ENCODE measurements around the gene SYT12.

Gene SYT12

DNA sequence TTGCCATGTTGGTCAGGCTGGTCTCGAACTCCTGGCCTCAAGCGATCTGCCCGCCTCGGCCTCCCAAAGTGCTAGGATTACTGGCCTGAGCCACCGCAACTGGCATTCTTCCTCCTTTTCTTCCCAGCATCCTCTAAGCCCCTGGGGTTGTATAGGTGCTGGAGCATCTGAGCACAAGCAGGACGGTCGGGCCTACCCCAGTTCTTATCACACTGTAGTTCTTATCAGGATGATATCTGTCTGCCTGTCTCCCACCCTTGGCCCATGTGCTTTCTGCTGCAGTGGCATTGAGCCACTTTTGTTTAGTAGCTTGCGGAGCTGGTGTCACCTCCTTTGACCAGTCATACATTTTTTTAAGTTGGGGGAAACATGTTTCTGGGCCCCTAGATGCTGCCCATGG, 35.6 kb downstream of the SYT12 start:
- DNase-seq: no peak

DNA sequence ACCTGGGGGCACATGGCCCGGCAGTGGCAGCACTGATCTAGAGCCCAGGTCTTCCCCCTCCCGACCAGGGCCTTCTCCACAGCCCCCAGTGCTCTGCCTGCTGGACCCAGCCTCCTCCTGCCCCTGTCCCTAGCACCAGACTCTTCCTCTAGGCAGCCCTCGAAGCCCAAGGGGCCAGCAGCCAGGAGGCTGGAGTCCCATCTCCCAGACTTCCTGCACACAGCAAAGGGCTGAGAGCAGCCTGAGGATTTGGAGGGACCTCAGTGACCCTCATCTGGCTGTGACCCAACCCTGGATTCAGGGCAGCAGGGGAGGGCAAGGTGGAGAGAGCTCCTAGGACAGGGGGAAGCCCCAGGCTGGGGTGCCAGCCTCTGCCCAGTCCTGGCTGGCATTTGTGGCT, 36.7 kb downstream of the SYT12 start:
- DNase-seq: no peak

DNA sequence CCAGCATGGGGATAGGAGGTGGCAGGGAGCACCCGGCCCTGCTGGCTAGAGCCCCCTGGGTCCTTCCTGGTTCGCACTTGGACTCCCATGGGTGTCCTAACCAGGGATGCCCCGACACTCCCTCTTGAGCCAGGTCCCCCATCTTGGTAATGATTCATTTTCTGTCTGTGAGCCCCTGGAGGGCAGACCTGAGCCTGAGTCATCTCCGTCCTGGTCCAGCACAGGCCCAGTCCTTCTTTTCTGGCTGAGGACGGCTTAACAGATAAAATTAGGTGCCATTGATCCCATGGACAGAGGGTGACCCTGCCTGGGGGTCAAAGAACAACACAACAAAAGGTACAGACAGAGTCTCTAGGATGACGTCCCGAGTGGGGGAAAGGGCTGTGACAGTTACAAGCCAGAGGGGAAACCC, 37.2 kb downstream of the SYT12 start:
- DNase-seq: no peak

DNA sequence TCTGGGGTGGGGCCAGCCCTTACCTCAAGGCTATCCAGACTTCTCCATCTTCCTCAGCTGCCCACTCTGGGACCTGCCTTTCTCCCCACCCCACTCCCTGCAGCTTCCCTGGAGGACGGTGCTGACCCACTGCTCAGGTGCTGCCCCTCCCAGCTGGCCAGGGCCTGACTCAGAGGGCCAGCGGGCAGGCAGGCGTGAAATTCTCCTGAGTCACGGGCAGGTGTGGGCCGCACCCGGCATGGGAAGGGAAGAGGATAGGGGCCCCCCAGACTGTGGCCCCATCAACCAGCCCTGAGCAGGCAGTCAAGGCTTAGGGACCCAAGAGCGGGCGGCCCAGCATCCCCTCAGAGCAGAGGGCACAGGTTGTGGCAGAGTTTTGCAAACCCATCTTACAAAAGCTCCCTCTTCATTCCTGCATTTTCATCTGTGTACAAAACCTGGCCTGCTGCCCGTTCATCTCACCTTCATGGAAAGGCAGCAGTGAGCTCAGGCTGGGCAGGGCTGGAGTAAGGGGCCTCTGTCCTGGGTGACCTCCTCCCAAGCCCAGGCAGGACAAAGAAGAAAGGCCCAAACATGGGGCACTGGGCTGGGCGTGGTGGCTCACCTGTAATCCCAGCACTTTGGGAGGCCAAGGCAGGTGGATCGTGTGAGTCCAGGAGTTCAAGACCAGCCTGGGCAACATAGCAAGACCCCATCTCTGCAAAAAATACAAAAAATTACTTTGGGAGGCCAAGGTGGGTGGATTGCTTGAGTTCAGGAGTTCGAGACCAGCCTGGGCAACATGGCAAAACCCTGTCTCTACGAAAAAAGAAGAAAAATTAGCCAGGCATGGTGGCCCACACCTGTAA, 39.8 kb downstream of the SYT12 start:
- DNase-seq: no peak

DNA sequence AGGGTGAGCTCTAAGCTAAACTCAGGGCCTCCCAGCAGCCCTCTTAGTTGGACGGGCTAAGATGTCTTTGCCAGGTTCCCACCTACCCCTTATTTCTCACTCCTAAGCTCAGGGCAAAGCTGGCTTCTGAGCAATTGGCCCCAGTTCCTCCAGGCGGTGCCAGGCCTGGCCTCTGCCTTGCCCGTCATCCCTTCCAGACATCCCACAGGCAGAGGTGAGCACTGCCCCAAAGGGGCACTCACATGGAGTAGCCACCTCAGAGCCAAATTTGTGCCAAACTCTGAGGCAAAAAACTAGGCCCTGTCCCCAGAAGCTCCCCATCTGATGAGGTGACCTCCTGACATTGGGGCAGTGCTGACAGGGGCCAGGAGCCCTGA, 43.4 kb downstream of the SYT12 start:
- no peak for DNase-seq

DNA sequence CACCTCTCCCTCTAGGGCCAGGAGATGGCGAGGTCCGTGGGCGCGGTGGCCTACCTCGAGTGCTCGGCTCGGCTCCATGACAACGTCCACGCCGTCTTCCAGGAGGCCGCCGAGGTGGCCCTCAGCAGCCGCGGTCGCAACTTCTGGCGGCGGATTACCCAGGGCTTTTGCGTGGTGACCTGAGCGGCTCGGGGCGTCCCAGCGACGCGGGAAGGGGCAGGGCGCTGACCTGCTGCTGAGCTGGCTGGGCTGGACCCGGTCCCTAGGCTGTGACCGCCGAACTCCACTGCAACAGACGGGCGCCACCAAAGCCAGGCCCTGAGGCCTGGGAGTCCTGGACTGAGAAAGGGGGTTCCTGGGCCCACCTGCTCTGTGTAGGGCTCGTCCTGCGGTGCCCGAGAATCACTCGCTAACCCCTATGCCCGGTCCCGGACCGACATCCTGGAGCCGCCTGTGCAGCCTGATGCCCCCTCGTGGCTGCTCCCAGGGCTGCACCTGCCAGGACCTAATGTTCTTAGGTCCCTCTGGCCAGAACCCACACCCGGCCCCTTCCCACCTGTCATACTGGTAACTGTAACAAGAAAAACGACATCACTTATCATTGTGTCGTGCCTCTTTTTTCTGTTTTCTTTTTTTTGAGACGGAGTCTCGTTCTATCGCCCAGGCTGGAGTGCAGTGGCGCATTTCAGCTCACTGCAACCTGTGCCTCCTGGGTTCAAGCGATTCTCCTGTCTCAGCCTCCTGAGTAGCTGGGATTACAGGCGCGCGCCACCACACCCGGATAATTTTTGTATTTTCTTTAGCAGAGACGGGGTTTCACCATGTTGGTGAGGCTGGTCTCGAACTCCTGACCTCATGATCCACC, 48.7 kb downstream of the SYT12 start:
- peak; percentile 70 for DNase-seq

DNA sequence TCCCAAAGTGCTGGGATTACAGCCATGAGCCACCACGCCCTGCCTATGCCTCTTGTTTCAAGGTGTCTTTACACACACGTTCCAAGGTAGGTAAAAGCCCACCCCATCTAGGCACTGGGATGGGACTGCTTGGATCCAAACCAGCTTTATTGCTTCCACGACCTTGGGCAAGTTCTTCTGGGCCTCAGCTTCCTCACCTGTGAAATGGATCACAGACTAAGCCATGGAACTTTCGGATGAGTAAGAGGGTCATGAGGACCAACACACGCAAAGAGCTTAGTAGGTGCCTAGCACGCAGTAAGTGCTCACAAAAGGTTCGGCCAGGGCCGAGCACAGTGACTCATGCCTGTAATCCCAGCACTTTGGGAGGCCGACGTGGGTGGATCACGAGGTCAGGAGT, 49.4 kb downstream of the SYT12 start:
- no peak for DNase-seq

DNA sequence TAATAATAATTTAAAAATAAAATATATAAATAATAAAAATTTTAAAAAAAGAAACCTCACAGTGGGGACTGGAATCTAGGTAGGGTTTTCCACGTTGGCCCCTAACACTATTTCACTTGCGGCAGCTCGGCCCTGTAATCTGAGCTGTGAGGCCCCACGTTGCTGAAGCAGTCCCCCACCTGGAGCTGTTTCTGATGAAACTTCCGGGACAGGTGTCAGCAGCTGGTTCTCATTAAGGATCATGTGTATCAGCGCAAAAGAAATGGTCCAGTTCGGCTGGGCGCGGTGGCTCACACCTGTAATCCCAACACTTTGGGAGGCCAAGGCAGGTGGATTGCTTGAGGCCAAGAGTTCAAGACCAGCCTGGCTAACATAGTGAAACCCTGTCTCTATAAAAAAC, 51.0 kb downstream of the SYT12 start:
- no peak for DNase-seq

DNA sequence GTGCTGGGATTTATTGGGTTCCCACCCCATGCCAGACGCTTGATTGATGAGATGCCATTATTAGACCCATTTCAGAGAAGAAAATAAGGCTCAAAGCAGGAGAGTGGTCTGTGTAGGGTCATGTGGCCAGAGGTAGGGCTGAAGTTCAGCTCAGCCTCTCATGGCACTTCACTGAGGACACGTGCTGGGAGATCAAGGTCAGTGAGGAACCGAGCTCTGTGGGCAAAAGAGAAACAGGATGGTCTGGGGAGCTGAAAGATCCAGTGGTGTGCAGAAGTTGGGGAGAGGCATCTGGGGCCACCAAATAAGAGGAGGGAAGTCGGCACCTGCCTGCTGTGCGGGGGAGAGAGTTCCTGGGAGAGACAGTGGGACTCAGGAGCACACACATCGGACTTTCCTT, 53.3 kb downstream of the SYT12 start:
- no peak for DNase-seq

DNA sequence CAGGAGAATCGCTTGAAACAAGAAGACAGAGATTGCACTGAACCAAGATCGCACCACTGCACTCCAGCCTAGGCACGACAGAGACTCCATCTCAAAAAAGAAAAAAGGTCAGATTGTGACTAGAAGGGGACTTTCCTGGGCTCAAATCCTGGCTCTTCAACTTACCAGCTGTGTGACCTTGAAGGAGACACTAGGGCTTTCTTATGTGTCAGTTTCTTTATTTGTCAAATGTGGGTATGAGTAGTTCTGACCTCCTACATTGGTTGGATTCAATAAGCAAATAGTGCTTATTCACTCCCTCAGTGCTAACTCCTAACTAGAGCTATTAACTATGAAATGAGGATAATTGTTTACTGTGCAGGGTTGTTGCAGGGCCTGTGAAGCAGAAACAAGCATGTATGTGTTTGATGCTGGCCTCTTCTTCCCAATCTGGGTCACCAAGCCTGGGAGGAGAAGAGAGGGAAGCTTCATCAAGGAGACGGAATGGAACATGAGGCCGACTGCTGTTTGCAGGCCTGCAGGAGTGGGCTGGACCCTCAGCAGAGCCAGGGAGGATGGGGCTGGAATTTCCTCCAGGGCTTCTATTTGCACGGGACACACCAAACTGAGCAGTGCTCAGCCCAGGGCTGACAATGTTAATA, 56.3 kb downstream of the SYT12 start:
- no peak for DNase-seq

DNA sequence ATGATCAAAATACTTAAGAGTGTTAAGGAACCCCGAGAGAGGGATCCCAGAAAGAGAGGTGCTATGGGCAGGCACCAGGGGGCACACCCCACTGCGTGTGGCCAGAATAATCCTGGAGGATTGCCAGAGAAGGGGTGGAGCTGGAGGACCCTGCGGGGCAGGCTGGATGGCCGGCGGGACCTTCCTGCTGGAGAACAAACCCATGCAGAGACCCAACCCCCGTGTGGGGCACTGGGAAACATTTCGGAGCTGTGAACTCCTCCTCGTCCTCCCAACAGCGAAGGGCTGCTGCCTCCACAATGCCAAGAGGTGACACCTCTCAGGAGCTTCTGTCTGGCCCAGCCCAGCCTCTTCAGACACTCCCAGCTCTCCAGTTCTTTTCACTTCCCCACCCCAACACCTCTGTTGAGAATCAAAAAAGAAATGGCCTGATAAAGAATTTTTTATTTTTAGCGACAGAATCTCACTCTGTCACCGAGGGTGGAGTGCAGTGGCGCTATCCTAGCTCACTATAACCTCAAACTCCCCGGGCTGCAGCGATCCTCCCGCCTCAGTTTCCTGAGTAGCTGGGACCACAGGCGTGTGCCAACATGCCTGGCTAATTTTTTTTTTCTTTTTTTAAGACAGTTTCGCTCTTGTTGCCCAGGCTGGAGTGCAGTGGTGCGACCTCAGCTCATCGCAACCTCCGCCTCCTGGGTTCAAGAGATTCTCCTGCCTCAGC, 59.3 kb downstream of the SYT12 start:
- no peak for DNase-seq

DNA sequence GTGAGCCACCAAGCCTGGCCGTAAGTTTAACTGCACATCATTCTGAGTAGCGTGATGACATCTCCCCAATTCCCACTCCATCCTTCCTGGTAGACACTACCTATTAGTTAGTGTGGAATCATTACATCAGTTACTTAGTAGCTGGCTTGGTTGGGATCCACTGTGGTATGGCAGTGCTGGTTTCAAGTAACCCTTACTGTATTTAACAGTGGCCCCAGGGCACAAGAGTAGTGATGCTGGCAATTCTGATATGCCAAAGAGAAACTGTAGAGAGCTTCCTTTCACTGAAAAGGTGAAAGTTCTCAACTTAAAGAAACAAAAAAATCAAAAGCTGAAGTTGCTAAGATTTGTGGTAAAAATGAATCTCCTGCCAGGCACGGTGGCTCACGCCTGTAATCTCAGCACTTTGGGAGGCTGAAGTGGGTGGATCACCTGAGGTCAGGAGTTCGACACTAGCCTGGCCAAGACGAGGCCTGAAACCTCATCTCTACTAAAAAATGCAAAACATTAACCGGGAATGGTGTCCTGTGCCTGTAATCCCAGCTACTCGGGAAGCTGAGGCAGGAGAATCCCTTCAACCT, 60.9 kb downstream of the SYT12 start:
- DNase-seq: no peak

DNA sequence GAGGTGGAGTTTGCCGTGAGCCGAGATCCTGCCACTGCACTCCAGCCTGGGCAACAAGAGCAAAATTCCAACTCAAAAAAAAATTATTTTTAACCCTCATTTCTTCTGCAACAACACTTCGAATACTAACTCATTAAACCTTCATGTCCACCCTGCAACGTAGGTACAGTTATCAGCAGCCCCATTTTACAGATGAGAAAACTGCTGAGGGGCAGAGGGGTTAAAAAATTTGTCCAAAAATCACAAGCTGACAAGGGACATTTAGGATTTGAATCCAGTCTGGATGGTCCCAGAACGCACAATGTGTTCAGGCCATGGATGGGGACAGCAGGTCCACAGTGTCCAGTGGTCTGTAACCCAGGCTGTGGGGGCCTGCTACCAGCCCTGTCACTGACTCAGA, 62.7 kb downstream of the SYT12 start:
- DNase-seq: no peak

DNA sequence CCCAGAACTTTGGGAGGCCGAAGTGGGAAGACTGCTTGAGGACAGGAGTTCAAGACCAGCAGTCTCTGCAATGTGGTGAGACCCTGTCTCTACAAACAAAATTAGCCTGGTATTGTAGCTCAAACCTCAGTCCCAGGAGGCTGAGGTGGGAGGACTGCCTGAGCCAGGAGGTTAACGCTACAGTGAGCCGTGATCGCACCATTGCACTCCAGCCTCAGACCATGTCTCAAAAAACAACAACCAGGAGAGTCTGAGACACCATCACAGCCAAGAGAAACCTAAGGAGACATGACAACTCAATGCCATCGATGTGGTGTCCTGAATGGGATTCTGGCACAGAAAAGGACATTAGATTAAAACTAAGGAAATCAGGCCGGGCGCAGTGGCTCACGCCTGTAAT, 67.8 kb downstream of the SYT12 start:
- no peak for DNase-seq

DNA sequence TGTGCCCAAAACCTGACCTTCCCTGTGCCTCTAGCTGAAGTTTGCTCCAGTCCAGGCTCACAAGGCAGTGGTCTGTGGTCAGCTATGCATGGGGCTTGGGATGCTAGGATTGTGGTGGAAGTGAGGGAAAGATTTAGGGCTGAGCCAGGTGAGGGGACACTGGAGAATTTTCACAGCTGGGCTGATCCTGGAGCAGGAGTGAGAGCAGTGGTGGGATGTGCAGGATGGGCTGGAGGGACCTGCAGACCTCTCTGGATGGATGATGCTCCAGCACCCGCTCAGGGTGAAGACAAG, 72.2 kb downstream of the SYT12 start:
- DNase-seq: no peak

DNA sequence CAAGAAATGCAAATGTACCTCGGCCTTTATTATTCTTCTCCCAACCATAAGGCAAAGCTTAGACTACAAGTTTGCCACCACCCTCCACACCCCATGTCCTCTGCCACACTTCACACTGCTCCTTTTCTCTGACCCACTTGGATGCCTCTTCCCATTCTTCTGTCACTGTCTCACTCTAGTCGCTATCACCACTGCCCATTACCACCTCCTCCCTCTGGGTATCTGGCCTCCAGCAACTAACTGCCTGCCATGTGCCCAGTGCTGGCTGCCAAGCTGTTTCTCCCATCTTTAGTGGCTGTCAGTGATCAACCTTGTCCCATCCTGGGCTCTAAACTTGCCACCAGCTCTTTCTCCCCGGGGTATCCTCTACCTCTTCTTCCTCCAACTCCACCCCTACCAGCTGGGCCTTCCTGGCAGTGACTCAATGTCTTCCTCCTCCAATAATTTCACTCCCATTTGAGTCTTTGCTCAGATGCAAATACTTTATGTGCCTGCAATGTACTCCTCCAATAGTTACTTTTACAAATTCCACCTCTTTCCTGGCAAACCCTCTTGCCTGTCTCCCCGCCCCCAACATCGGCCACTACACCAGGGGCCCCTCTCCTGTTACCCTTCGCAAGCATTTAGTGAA, 76.0 kb downstream of the SYT12 start:
- DNase-seq: no peak

DNA sequence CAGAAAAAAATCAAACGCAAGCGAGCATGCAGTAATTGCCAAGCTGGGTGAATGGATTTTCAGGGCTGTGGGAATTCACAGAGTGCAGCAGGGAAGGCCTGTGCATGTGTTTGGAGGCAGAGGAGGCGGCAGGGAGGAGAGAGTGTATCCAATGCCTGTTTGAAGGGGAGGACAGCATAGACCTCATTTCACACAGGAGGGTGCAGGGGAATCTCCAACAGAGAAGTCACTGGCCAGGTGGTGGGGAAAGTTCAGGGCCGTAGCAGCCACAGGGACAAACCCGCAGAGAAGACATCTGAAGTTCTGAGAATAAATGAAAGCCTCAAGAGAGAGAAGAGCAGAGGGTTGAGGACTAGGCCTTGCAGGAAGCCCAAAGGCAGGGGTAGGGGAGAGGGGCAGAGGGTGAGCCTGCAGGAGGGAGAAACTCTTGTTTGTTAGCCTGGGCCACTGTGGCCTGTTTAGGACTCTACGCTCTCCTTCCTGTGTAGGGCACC, 76.9 kb downstream of the SYT12 start:
- DNase-seq: no peak
